ENCODE data around the gene LYRM7.

- TF ChIP-seq CTCF (IDR thresholded peaks at IDR 0.05) = no peak
- no peak for TF ChIP-seq POLR2AphosphoS5 (IDR thresholded peaks at IDR 0.05)
- TF ChIP-seq POLR2A (IDR thresholded peaks at IDR 0.05; ENCODE audit: low read depth) = no peak
These were observed 27.9 kb downstream of the LYRM7 start for GRCh38 chr5:131198625-131199024.

All from esophagus muscularis mucosa (tissue), 3 donors.